K562 (cell line): Measurements from ENCODE around the gene PSMD13.

Experiments
- CREM ChIP-seq: IDR thresholded peaks from 2 replicates; pipeline ENCODE4 v1.6.1; 2014; ENCODE audit warnings: antibody characterized with exemption, low read depth
- MXI1 ChIP-seq: IDR thresholded peaks from 2 replicates; pipeline ENCODE4 v1.6.1; 2011; ENCODE audit warnings: low read depth, mild to moderate bottlenecking, improper control_type of control experiment, low read length
- NFXL1 ChIP-seq: fragments of 450-650 bp; formaldehyde crosslinking; IDR thresholded peaks from 2 replicates; pipeline ENCODE4 v1.4.0; 2021; ENCODE audit warnings: mild to moderate bottlenecking
- RAD21 ChIP-seq, 2 experiments: fragments of 250-450 bp in 1 of 2; fragments of 450-650 bp in 1 of 2; sonication (Bioruptor Pico) in 1 of 2; formaldehyde crosslinking in 1 of 2; IDR thresholded peaks in 1 of 2; conservative IDR thresholded peaks in 1 of 2; 2 replicates each; pipeline versions ENCODE4 v1.4.0 to v1.8.0; 2020 to 2022; ENCODE audit warnings: mild to moderate bottlenecking in 2 of 2, moderate library complexity in 1 of 2
- SIN3A ChIP-seq, 2 experiments: fragments of 150-350 bp in 1 of 2; IDR thresholded peaks; 2 replicates each; pipeline ENCODE4 v1.6.1; 2011 to 2016; ENCODE audit warnings: borderline replicate concordance in 2 of 2, low read depth in 2 of 2, low read length in 2 of 2, mild to moderate bottlenecking in 2 of 2, moderate library complexity in 2 of 2; ENCODE audit not compliant: control insufficient read depth in 1 of 2
- TF ChIP-seq, protein P1 (sequence below), 3 experiments: IDR thresholded peaks in 2 of 3; conservative IDR thresholded peaks in 1 of 3; 2 replicates each; pipeline ENCODE4 v1.5.1; 2011 to 2012; ENCODE audit warnings: low read length in 3 of 3, mild to moderate bottlenecking in 3 of 3, control low read depth in 2 of 3, improper control_type of control experiment in 1 of 3, inconsistent platforms in 1 of 3, low read depth in 1 of 3, mixed read lengths in 1 of 3, moderate library complexity in 1 of 3; ENCODE audit not compliant: insufficient read depth in 2 of 3
- TF ChIP-seq, protein P2 (sequence below): sonication (generic); formaldehyde crosslinking; IDR thresholded peaks from 2 replicates; pipeline ENCODE4 v1.8.1; 2023; ENCODE audit warnings: mild to moderate bottlenecking, missing genetic modification reagents

DNA sequence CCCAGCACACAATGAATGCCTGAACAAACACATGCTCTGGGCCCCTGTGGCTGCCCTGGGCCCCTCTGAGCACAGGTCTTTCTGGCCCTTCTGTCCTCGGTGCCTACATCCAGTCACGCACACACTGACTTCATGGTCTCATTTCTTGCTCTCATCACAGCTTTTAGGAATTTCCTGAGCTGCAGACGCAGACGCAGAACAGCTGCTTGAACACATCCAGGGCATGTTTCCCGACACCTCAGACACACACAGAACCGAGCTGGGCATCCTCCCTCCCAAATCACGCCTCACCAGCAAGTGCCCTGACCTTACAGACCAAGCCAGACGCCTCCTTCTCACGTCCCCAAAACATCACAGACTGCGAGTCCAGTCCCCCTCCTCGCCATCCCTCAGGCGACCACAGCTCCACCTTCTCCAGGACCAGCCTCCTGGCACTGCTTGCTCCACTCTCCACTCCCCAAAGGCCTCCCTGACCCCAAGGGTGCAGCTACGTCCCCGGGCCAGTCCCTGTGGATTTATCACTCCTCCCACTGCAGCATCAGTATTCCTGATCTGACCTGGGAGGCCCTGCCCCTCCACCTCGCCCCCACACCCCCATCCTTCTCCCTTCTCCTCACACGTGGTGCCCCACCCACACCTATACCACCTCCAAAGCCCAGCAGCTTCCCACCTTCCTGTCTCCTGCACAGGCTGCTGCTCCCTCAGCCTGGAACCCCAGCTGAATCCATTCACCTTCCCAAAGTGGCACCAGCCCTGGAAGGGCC lies 13.6 kb upstream of the PSMD13 start:
- TF ChIP-seq, protein P1, sequence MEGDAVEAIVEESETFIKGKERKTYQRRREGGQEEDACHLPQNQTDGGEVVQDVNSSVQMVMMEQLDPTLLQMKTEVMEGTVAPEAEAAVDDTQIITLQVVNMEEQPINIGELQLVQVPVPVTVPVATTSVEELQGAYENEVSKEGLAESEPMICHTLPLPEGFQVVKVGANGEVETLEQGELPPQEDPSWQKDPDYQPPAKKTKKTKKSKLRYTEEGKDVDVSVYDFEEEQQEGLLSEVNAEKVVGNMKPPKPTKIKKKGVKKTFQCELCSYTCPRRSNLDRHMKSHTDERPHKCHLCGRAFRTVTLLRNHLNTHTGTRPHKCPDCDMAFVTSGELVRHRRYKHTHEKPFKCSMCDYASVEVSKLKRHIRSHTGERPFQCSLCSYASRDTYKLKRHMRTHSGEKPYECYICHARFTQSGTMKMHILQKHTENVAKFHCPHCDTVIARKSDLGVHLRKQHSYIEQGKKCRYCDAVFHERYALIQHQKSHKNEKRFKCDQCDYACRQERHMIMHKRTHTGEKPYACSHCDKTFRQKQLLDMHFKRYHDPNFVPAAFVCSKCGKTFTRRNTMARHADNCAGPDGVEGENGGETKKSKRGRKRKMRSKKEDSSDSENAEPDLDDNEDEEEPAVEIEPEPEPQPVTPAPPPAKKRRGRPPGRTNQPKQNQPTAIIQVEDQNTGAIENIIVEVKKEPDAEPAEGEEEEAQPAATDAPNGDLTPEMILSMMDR (IDR thresholded peaks at IDR 0.05 in 2 of 3, conservative IDR thresholded peaks at IDR 0.05 in 1 of 3; ENCODE audit: insufficient read depth in 2 of 3, low read depth in 1 of 3, low read length in 3 of 3) = no peak
- TF ChIP-seq MXI1 (no peak), NFXL1 (CRISPR knock-in tag) (no peak), CREM (no peak), SIN3A (IDR thresholded peaks at IDR 0.05; ENCODE audit: borderline replicate concordance in 2 of 2, control insufficient read depth in 1 of 2, low read depth in 2 of 2, low read length in 2 of 2) (no peak), RAD21 (CRISPR knock-in tag; conservative IDR thresholded peaks at IDR 0.05 in 1 of 2, IDR thresholded peaks at IDR 0.05 in 1 of 2) (no peak)
- TF ChIP-seq, protein P2, sequence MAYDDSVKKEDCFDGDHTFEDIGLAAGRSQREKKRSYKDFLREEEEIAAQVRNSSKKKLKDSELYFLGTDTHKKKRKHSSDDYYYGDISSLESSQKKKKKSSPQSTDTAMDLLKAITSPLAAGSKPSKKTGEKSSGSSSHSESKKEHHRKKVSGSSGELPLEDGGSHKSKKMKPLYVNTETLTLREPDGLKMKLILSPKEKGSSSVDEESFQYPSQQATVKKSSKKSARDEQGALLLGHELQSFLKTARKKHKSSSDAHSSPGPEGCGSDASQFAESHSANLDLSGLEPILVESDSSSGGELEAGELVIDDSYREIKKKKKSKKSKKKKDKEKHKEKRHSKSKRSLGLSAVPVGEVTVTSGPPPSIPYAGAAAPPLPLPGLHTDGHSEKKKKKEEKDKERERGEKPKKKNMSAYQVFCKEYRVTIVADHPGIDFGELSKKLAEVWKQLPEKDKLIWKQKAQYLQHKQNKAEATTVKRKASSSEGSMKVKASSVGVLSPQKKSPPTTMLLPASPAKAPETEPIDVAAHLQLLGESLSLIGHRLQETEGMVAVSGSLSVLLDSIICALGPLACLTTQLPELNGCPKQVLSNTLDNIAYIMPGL (CRISPR knock-in tag) = no peak
